Astrocyte of the cerebellum (primary cell): Measurements from ENCODE around the gene EXOC6B.

ENCODE experiments used
- DNase-seq: peaks from one replicate; pipeline ENCODE4 v3.0.0-alpha.2; 2011; ENCODE audit warnings: low read depth
- H3K4me3 ChIP-seq: 2 replicates; pipeline ENCODE4 v1.5.1; 2011; ENCODE audit warnings: mild to moderate bottlenecking, low read depth, low read length, moderate library complexity
- in situ Hi-C: cut with HindIII; loops from 2 replicates; pipeline ENCODE4 v1.10.0; 2017; ENCODE audit warnings: low sequenced_read_pairs
- TF ChIP-seq, protein P1 (sequence below): IDR thresholded peaks from 2 replicates; pipeline ENCODE4 v1.5.1; 2012; ENCODE audit warnings: low read length, low read depth, moderate library complexity, mild to moderate bottlenecking; ENCODE audit errors: missing control alignments

Gene EXOC6B

DNA sequence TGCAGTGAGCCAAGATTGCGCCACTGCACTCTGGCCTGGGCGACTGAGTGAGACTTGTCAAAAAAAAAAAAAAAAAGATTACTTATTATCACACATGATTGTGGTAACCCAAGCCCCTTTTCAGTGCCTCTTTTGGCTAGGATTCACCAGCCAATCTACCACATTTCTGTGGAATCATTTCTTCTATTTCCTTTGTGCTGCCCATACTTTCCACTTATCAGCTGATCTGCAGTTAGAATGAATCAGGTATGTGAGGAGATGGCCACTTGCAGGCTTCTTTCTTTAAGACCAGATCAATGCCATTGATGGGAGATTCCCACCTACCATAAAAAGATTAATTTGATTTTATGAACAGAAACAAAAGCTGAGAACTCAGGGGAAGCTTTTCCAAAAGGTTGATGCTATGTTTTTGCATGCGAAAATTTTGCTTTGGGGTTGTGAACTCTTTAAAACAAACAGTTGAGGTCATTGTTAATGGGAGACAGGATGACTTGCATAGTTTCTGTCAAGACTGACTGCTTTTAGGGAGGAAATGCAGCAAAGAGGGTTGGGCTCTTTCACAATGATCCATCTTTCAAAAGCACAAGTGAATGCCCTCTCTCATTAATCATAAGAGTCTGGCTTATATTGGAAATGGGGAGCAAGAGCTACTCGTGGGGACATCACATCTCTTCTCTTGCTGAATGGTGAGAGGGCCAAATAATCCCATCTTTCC, 611.2 kb downstream of the EXOC6B start:
- in situ Hi-C loops = loop anchor here (5.0 kb wide), 1 partner anchor 38 kb away; no protein-coding TSS in a partner anchor
- TF ChIP-seq, protein P1, sequence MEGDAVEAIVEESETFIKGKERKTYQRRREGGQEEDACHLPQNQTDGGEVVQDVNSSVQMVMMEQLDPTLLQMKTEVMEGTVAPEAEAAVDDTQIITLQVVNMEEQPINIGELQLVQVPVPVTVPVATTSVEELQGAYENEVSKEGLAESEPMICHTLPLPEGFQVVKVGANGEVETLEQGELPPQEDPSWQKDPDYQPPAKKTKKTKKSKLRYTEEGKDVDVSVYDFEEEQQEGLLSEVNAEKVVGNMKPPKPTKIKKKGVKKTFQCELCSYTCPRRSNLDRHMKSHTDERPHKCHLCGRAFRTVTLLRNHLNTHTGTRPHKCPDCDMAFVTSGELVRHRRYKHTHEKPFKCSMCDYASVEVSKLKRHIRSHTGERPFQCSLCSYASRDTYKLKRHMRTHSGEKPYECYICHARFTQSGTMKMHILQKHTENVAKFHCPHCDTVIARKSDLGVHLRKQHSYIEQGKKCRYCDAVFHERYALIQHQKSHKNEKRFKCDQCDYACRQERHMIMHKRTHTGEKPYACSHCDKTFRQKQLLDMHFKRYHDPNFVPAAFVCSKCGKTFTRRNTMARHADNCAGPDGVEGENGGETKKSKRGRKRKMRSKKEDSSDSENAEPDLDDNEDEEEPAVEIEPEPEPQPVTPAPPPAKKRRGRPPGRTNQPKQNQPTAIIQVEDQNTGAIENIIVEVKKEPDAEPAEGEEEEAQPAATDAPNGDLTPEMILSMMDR = no peak
- H3K4me3 ChIP-seq = no peak overlapping the region
- peak; percentile 16 for DNase-seq

DNA sequence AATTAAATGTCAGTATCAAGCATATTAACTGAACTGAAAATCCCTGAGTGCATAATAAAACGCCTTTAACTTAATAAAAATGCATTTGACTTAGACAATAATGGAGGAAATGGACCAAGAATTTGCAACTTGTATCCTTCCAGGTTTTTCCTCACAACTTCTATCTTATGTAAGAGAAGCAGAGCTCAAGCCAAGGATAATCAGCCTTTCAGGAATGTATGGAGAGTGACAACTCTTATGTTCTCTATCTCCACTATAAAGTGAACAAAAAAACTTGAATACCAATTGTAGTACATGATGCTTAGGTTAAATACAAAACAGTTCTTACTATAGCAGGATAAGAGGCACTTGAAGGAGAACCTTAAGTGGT, 613.4 kb downstream of the EXOC6B start:
- TF ChIP-seq, protein P1 = no peak
- no peak overlapping the region for H3K4me3 ChIP-seq
- in situ Hi-C loops = no loop called here
- DNase-seq = no peak

DNA sequence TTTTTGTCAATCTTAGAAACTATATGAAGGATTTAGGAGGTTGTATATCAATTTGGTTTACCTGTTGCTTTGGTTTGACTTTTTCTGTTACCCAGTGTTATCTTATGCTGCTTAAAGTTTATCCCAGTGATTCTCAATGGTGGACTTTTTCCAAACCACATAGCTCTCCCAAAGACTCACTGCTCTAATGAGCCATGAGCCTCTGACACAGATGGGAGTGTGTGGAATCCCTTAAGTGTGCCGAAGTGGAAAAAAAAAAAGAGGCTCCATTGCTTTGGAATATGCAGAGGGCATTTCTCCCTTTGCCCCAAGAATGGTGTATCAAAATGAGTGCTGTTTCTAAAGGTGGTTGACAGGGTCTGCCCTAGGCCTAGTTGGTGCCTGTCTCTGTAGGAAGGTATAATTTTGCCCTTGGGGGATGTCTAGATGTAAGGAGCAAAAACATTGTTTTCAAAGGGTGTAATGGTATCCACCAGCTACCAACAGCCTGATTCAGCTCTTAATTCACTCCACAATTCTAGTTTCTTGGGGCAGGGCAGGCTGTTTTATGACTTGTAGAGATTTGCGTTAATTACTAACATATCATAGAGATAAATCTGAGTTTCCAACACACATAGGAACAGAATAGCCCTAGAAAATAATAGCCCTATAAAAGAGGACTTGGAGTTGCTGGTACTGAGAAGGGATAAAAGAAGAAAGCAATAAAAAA, 613.9 kb downstream of the EXOC6B start:
- DNase-seq = peak; percentile 91
- in situ Hi-C loops = no loop called here
- TF ChIP-seq, protein P1 = no peak
- H3K4me3 ChIP-seq = no peak overlapping the region

DNA sequence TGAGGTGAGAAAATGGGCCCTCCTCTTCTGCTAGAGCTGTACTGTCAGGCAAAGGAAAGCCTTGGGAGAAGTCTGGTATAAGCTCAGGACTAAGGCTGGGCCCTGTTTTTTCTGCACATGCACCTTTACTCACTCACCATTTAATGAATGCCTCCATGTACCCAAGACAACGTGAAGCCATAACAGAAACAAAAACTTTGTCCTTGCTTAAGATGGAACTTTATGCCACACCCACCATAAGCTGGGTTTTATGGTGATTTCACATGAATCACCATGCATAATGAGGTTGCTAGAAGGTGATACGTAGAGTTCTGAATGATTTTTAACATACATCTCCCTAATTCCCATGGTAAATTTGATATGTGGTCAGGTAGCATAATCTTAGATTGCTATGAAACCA, 614.5 kb downstream of the EXOC6B start:
- TF ChIP-seq, protein P1 = no peak
- no peak overlapping the region for H3K4me3 ChIP-seq
- in situ Hi-C loops = no loop called here
- peak; percentile 51 for DNase-seq

DNA sequence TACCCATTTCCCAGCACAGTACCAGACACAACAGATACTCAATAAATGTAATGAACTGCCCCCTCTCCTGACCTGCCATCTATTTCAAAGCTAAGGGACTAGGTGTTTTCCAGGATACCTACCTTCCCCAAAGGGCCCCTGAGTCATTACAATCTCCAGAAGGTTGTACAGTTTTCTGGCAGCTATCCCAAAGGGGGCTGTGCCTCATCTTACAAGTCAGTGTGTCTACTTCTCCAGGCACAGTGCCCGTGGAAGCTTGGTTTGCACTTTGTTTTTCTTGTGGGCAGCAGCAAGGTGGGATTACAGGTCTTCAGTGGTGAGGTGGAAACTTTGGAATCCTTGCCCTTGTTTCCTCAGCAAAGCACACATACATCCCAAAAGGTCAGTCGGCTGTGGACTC, 615.4 kb downstream of the EXOC6B start:
- DNase-seq = peak; percentile 32
- no peak overlapping the region for H3K4me3 ChIP-seq
- in situ Hi-C loops = no loop called here
- TF ChIP-seq, protein P1 = no peak

DNA sequence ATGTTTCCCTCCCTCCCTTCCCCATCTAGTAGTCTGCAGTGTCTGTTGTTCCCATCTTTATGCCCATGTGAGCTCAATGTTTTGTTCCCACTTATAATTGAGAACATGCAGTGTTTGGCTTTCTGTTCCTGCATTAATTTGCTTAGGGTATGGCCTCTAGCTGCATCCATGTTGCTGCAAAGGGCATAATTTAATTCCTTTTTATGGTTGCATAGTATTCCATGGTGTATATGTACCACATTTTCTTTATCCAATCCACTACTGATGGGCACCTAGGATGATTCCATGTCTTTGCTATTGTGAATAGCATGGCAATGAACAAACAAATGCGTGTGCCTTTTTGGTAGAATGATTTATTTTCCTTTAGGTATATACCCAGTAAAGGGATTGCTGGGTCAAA, 617.6 kb downstream of the EXOC6B start:
- H3K4me3 ChIP-seq = no peak overlapping the region
- DNase-seq = no peak
- TF ChIP-seq, protein P1 = no peak

More for the DNA sequence above, 617.6 kb downstream of the EXOC6B start:
- in situ Hi-C loops = no loop called here
